T-helper 22 cell (primary cell): ENCODE results near the gene PARD3.

Experiments used
- DNase-seq: peaks from one replicate; pipeline ENCODE4 v3.0.0-alpha.2; 2020; ENCODE audit warnings: low read depth

The PARD3 gene

GRCh38 chr10:34494012-34494411 lies 321.1 kb downstream of the PARD3 start:
- DNase-seq: no peak

- DNase-seq: no peak
Observed at GRCh38 chr10:34492081-34492480, 323.0 kb downstream of the PARD3 start.

GRCh38 chr10:34491678-34492077 lies 323.4 kb downstream of the PARD3 start:
- DNase-seq: no peak

GRCh38 chr10:34489973-34490745 lies 324.9 kb downstream of the PARD3 start:
- no peak for DNase-seq

- no peak for DNase-seq
Observed at GRCh38 chr10:34489411-34489810, 325.7 kb downstream of the PARD3 start.

GRCh38 chr10:34488476-34489130 lies 326.5 kb downstream of the PARD3 start:
- no peak for DNase-seq

GRCh38 chr10:34486008-34486407 lies 329.1 kb downstream of the PARD3 start:
- DNase-seq: no peak

GRCh38 chr10:34484164-34484563 lies 330.9 kb downstream of the PARD3 start:
- no peak for DNase-seq

- no peak for DNase-seq
Observed at GRCh38 chr10:34480345-34480744, 334.8 kb downstream of the PARD3 start.

- no peak for DNase-seq
Observed at GRCh38 chr10:34479520-34480179, 335.4 kb downstream of the PARD3 start.

- DNase-seq: no peak
Observed at GRCh38 chr10:34477249-34477648, 337.8 kb downstream of the PARD3 start.

- no peak for DNase-seq
Observed at GRCh38 chr10:34476608-34477007, 338.5 kb downstream of the PARD3 start.

GRCh38 chr10:34475786-34476185 lies 339.3 kb downstream of the PARD3 start:
- no peak for DNase-seq

GRCh38 chr10:34475274-34475646 lies 339.8 kb downstream of the PARD3 start:
- DNase-seq: no peak

- no peak for DNase-seq
Observed at GRCh38 chr10:34474555-34475273, 340.4 kb downstream of the PARD3 start.

- DNase-seq: no peak
Observed at GRCh38 chr10:34474009-34474376, 341.1 kb downstream of the PARD3 start.

GRCh38 chr10:34473174-34474008 lies 341.7 kb downstream of the PARD3 start:
- no peak for DNase-seq

GRCh38 chr10:34470307-34470706 lies 344.8 kb downstream of the PARD3 start:
- no peak for DNase-seq

- DNase-seq: no peak
Observed at GRCh38 chr10:34469446-34469845, 345.6 kb downstream of the PARD3 start.

- no peak for DNase-seq
Observed at GRCh38 chr10:34467902-34468301, 347.2 kb downstream of the PARD3 start.

- DNase-seq: no peak
Observed at GRCh38 chr10:34467364-34467763, 347.7 kb downstream of the PARD3 start.

- no peak for DNase-seq
Observed at GRCh38 chr10:34465678-34466077, 349.4 kb downstream of the PARD3 start.
